OCI-LY7 (cell line): ENCODE results near the gene FGFR4. TPM values are rescaled to one million over a fixed set of nuclear protein-coding genes. Genes with fewer than 3 reads are reported as not detected.
A peak's percentile ranks its signal among the peaks of the same experiment; 100 is the strongest.

Source experiments
- BruUV-seq: library from RNA; stranded (reverse); fragments of 400-500 nt; replicated peaks from 2 replicates; lab custom pipeline; 2021; lab: Mats Ljungman, UMichigan
- CTCF ChIA-PET: fragments of 300-600 bp; sonication (Branson Sonifier 250); formaldehyde crosslinking; loops from one replicate; lab custom pipeline; 2022; ENCODE audit warnings: antibody characterized with exemption; ENCODE audit not compliant: unreplicated experiment; lab: Charles Lee
- POLR2A ChIA-PET: fragments of 300-600 bp; sonication (Branson Sonifier 250); formaldehyde crosslinking; loops from one replicate; lab custom pipeline; 2022; ENCODE audit warnings: antibody characterized with exemption; lab: Charles Lee
- DNase-seq: peaks from one replicate; pipeline ENCODE4 v3.0.0-alpha.2; 2015; ENCODE audit warnings: low spot score
- H2AFZ ChIP-seq: fragments of 200-600 bp; sonication (generic), shearing (Covaris generic); 2 replicates; pipeline ENCODE4 v1.6.1; 2014; ENCODE audit warnings: mild to moderate bottlenecking, antibody characterized with exemption, low read length, moderate library complexity
- H3K27ac ChIP-seq: fragments of 200-600 bp; sonication (generic); 2 replicates; pipeline ENCODE4 v1.5.1; 2014; ENCODE audit warnings: mixed run types, low read depth, mild to moderate bottlenecking, moderate library complexity, low read length, inconsistent platforms; ENCODE audit not compliant: poor library complexity, severe bottlenecking
- H3K36me3 ChIP-seq: fragments of 200-600 bp; sonication (generic); 2 replicates; pipeline ENCODE4 v1.6.1; 2014; ENCODE audit warnings: mild to moderate bottlenecking, antibody characterized with exemption, low read length, moderate library complexity, mixed read lengths; ENCODE audit not compliant: insufficient read depth
- H3K4me1 ChIP-seq: fragments of 200-600 bp; sonication (generic); 2 replicates; pipeline ENCODE4 v1.5.1; 2014; ENCODE audit warnings: mild to moderate bottlenecking, low read length; ENCODE audit not compliant: insufficient read depth, poor library complexity, severe bottlenecking
- H3K4me2 ChIP-seq: fragments of 200-600 bp; sonication (generic); 2 replicates; pipeline ENCODE4 v1.6.1; 2014; ENCODE audit warnings: mild to moderate bottlenecking, low read length
- H3K4me3 ChIP-seq: fragments of 200-600 bp; sonication (generic); 2 replicates; pipeline ENCODE4 v1.5.1; 2014; ENCODE audit warnings: mild to moderate bottlenecking, low read depth, low read length; ENCODE audit not compliant: poor library complexity, severe bottlenecking
- H3K79me2 ChIP-seq: fragments of 200-600 bp; sonication (generic); 2 replicates; pipeline ENCODE4 v1.6.1; 2016; ENCODE audit warnings: low read depth, mild to moderate bottlenecking, low read length, moderate library complexity, mixed read lengths; ENCODE audit not compliant: insufficient read depth
- H3K9me2 ChIP-seq: fragments of 200-600 bp; sonication (generic); 2 replicates; pipeline ENCODE4 v1.6.1; 2016; ENCODE audit warnings: mild to moderate bottlenecking, low read length, mixed read lengths; ENCODE audit not compliant: insufficient read depth
- H3K9me3 ChIP-seq: fragments of 200-600 bp; sonication (generic); 2 replicates; pipeline ENCODE4 v1.6.1; 2014; ENCODE audit warnings: mild to moderate bottlenecking, mixed run types, low read length, mixed read lengths
- H4K20me1 ChIP-seq: fragments of 200-600 bp; sonication (generic); 2 replicates; pipeline ENCODE4 v1.6.1; 2014; ENCODE audit warnings: mild to moderate bottlenecking, antibody characterized with exemption, low read length, moderate library complexity, mixed read lengths; ENCODE audit not compliant: insufficient read depth
- CTCF ChIP-seq: fragments of 200-600 bp; sonication (generic); conservative IDR thresholded peaks from 2 replicates; pipeline ENCODE4 v1.5.1; 2014; ENCODE audit warnings: mild to moderate bottlenecking, antibody characterized with exemption, low read length, moderate library complexity, mixed read lengths
- EZH2phosphoT487 ChIP-seq: fragments of 200-600 bp; sonication (generic); IDR thresholded peaks from 2 replicates; pipeline ENCODE4 v1.6.1; 2018; ENCODE audit warnings: low read depth, borderline replicate concordance, mild to moderate bottlenecking, mixed run types, antibody characterized with exemption, low read length, moderate library complexity, mixed read lengths
- intact Hi-C: fragments of 100-400 bp; cut with micrococcal nuclease; formaldehyde crosslinking; loops from one replicate; pipeline ENCODE4 v1.10.0; 2022; ENCODE audit not compliant: unreplicated experiment
- total RNA-seq, 2 experiments: library from RNA; depleted of rRNA in 1 of 2; stranded (reverse); fragments of >200 nt in 1 of 2; shearing (Covaris generic) in 1 of 2; gene quantifications; 2 replicates each; pipeline ENCODE4 v1.2.3, GENCODE V29; 2014 to 2022

Gene FGFR4
- total RNA-seq, 2 experiments from 2014 or later = 1.2 to 4.5 TPM

- Histone ChIP-seq H3K9me2 (no peaks in the 10 kb centered on the region), H3K9me3 (no peaks in the 10 kb centered on the region), H3K27ac (peak overlapping the region; percentile 11), H2AFZ (peak overlapping the region; percentile 68; the same call in 1 of the 2 replicates), H3K4me1 (peaks cover 53% of the 10 kb centered on the region), H3K79me2 (no peaks in the 10 kb centered on the region), H3K4me3 (no peak overlapping the region), H4K20me1 (no peaks in the 10 kb centered on the region), H3K4me2 (peak overlapping the region; percentile 38), H3K36me3 (no peaks in the 10 kb centered on the region)
- ChIA-PET CTCF (interaction anchor here (0.7 to 1.8 kb wide), 8 partner anchors 42 to 453 kb away, joined by 3 to 6 read pairs (median 4); partner anchors contain the start of gene MXD3), POLR2A (interaction anchor here (1.0 to 1.8 kb wide), 8 partner anchors 10 to 199 kb away, joined by 3 to 7 read pairs (median 4); partner anchors contain the start of gene FGFR4)
- DNase-seq = peak; percentile 83
- intact Hi-C loops = loop anchor here (1.0 to 5.0 kb wide), 7 partner anchors 134 to 344 kb away; partner anchors contain the start of genes MXD3, PRELID1 and RAB24
- no TSS peak for BruUV-seq
- TF ChIP-seq EZH2phosphoT487 (no peak), CTCF (peak; percentile 99)
Measured at GRCh38 chr5:177113566-177114424, 27.1 kb downstream of the FGFR4 start.

GRCh38 chr5:177116631-177117373 is 30.1 kb downstream of the FGFR4 start:
- BruUV-seq = no TSS peak
- intact Hi-C loops = no loop called here
- Histone ChIP-seq H3K9me2 (no peaks in the 10 kb centered on the region), H3K4me2 (peak overlapping the region; percentile 65), H3K79me2 (no peaks in the 10 kb centered on the region), H3K27ac (peak overlapping the region; percentile 47), H4K20me1 (no peaks in the 10 kb centered on the region), H3K9me3 (no peaks in the 10 kb centered on the region), H2AFZ (peak overlapping the region; percentile 89), H3K4me3 (peak overlapping the region; percentile 41), H3K4me1 (peaks cover 50% of the 10 kb centered on the region), H3K36me3 (no peaks in the 10 kb centered on the region)
- DNase-seq = peak; percentile 93
- ChIA-PET POLR2A (interaction anchor here (0.7 kb wide), 1 partner anchor 61 kb away, joined by 3 read pairs; no protein-coding TSS in a partner anchor), CTCF (no interaction called here)
- no peak for TF ChIP-seq CTCF
- no peak for TF ChIP-seq EZH2phosphoT487
